Ovary (tissue), 3 donors: ENCODE data around the gene TRIML2.

ENCODE experiments used
- CTCF ChIP-seq, 3 donors: fragments of 450-650 bp in 2 of 3; fragments of 200-600 bp in 1 of 3; IDR thresholded peaks; one replicate each; pipeline versions ENCODE4 v1.5.1 to v1.8.0; 2016 to 2022; ENCODE audit warnings: antibody characterized with exemption in 3 of 3, mild to moderate bottlenecking in 1 of 3
- EP300 ChIP-seq: sonication (generic); formaldehyde crosslinking; IDR thresholded peaks from one replicate; pipeline ENCODE4 v1.6.1; 2017; ENCODE audit warnings: antibody characterized with exemption
- POLR2A ChIP-seq: fragments of 450-650 bp; IDR thresholded peaks from one replicate; pipeline ENCODE4 v1.6.1; 2017; ENCODE audit warnings: antibody characterized with exemption, mild to moderate bottlenecking, moderate library complexity
- donor health status: DM: no; HTN: no; CAD: no.

DNA sequence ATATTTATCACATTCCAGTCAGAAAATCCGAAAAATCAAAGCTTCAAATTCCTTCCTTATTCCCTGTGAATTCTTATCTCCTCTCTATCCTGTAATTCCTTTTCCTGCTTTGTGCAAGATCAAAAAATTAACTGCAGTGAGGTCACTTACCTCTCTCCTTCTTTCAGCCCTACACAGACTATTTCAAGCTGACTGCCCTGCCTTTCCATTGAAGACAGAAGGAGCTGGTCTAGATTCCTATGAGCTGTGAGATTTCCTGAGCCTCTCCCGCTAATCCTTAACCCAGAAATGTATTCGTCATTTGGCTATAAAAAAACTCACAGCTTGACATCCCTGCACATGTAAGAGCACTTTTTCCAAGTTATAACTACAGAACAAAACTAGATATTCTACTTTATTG, 26.6 kb downstream of the TRIML2 start:
- TF ChIP-seq EP300 (no peak), POLR2A (no peak), CTCF (IDR thresholded peaks at IDR 0.05) (no peak)
